Choroid plexus epithelial cell (primary cell): Measurements from ENCODE around the gene MN1.

Experiments used
- DNase-seq: peaks from one replicate; pipeline ENCODE4 v3.0.0-alpha.2; 2010; ENCODE audit warnings: low read depth
- H3K4me3 ChIP-seq: 2 replicates; pipeline ENCODE4 v1.5.1; 2011; ENCODE audit warnings: low read depth, mild to moderate bottlenecking, control low read depth, low read length, moderate library complexity
- TF ChIP-seq, protein P1 (sequence below): conservative IDR thresholded peaks from 2 replicates; pipeline ENCODE4 v1.5.1; 2011; ENCODE audit warnings: low read depth, mild to moderate bottlenecking, control low read depth, inconsistent platforms, low read length, moderate library complexity

MN1 gene

DNA sequence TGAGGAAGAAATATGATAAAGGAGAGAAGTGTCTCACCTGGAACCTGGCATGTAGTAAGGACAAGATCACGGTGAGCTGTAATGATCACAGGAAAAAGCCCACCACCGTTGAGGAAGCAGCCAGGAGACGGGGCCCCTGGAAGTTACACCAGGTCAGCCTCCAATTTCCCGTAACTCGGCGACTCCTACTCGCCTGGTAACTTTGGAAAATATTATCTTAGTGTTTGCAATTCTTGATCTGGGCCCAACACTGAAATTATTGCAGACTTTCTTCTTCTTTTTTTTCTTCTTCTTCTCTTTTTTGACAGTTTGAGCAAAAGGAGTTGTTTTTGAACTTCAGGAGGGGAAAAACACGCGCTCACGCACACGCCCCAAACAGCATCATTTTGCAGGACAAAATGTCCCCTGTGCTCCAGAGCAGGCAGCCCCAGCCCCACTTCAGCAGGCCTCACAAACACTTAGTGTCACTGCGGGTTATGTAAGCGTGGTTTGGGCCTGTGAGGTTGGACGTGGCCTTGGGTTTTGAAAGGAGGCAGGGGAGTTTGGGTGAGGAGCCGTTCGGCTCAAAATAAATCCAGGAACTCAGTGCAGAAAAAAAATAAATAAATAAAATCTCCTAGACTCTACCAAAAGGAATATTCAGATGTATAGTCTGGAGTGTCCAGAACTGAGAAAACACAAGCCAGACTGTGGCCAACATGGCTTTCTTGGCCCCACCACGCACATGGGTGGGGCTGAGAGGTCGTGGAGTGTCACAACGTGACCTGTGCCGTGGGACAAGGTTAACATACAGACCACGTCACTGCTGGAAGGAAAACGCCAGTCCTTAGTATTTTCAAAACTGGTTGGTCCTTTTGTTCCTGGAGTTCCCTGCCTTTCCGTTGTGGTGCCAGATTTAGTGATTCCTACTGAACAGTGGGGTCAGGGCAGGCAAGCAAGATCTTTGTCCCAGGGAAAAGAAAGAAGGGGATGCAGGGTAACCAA lies 26.3 kb upstream of the MN1 start:
- DNase-seq = no peak
- TF ChIP-seq, protein P1, sequence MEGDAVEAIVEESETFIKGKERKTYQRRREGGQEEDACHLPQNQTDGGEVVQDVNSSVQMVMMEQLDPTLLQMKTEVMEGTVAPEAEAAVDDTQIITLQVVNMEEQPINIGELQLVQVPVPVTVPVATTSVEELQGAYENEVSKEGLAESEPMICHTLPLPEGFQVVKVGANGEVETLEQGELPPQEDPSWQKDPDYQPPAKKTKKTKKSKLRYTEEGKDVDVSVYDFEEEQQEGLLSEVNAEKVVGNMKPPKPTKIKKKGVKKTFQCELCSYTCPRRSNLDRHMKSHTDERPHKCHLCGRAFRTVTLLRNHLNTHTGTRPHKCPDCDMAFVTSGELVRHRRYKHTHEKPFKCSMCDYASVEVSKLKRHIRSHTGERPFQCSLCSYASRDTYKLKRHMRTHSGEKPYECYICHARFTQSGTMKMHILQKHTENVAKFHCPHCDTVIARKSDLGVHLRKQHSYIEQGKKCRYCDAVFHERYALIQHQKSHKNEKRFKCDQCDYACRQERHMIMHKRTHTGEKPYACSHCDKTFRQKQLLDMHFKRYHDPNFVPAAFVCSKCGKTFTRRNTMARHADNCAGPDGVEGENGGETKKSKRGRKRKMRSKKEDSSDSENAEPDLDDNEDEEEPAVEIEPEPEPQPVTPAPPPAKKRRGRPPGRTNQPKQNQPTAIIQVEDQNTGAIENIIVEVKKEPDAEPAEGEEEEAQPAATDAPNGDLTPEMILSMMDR = no peak
- H3K4me3 ChIP-seq = no peak overlapping the region

DNA sequence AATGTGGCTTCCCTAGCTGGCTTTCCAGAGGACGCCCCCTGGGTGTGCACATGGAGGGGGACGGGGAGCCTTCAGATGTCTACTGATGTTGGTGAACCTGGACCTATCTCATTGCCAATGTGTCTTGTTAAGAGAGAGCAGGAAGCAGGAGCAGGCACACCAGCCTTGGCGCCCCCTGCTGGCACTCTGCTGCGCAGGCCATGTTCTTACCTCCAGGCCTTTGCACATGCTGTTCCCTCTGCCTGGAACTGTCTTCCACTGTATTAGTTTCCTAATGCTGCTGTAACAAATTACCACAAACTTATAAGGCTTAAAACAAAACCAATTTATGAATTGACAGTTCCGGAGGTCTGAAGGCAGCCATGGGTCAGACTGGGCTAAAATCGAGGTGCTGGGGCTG lies 23.6 kb upstream of the MN1 start:
- no peak overlapping the region for H3K4me3 ChIP-seq
- DNase-seq = no peak
- TF ChIP-seq, protein P1 = peak; percentile 45

DNA sequence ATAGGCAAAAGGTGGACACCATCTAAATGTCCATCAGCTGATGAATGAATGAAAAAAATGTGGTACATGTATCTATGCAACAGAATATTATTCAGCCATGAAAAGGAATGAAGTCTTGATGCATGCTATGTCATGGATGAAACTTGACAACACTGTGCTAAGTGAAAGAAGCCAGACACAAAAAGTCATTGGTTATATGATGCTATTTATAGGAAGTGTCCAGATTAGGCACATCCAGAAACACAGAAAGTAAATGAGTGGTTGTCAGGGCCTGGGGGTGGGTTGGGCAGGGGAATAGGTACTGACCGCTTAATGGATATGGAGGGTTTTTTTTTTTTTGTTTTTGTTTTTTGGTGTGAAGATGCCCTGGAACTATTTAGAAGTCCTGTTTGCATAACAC lies 21.7 kb upstream of the MN1 start:
- no peak for DNase-seq
- TF ChIP-seq, protein P1 = no peak
- H3K4me3 ChIP-seq = no peak overlapping the region

DNA sequence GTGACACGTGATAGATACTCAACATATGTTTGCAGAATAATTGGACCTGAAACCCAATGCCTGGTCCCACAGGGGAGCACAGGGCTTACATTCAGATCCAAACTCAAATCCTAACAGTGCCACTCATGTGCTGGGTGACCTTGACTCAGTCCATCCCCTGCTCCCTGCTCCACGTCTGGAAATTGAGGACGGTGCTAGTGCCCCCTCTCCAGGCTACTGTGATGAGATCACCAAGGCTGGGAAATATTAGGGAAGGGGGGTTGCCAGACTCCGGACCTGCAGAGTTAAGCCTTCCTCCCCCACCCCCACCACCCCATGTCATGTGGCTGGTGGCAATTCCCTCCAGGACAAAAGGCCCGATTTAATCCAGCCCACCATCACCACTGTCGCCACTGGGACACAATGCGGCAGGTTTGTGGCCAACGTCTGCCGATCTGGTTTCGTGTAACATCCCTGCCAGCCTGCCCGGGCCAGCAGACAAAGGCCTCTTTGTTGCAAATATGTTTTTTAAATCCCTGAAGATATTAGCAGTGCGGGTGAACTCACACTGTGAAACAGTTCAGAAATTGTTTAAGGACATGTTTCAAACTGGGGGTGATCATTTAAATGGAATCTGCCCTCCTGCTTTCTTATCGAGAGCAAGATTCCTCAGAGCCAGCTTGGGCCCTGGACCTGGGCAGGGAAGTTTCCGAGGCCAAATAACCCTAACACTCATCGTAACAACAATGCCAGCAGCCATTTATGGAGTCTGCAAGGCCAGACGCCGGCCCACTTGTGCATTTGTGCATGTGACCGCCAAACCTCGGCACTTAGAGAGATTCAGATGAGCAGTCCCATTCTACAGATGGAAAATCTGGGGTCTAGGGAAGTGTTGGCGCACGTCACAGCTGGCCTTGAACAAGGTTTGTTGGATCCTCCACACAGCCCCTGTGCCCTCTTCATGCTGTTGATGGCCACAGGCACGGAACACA lies 19.6 kb upstream of the MN1 start:
- TF ChIP-seq, protein P1 = no peak
- H3K4me3 ChIP-seq = no peak overlapping the region
- DNase-seq = no peak

DNA sequence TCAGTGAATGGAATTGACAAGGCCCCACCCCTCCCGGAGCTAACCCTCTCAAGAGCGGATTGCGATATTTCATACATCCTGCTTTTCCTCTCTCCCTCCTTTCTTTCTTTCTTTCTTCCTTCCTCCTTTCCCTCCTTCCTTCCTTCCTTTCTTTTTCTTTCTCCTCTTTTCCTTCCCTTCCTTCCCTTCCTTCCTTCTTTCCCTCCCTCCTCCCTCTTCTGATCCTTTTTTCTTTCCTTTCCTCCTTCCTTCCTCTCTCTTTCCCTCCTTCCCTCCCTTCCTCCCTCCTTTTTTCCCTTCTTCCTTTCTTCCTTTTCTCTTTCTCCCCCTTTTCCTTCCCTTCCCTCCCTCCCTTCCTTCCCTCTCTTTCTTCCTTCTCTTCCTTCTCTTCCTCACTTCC lies 15.0 kb upstream of the MN1 start:
- no peak overlapping the region for H3K4me3 ChIP-seq
- TF ChIP-seq, protein P1 = no peak
- no peak for DNase-seq

DNA sequence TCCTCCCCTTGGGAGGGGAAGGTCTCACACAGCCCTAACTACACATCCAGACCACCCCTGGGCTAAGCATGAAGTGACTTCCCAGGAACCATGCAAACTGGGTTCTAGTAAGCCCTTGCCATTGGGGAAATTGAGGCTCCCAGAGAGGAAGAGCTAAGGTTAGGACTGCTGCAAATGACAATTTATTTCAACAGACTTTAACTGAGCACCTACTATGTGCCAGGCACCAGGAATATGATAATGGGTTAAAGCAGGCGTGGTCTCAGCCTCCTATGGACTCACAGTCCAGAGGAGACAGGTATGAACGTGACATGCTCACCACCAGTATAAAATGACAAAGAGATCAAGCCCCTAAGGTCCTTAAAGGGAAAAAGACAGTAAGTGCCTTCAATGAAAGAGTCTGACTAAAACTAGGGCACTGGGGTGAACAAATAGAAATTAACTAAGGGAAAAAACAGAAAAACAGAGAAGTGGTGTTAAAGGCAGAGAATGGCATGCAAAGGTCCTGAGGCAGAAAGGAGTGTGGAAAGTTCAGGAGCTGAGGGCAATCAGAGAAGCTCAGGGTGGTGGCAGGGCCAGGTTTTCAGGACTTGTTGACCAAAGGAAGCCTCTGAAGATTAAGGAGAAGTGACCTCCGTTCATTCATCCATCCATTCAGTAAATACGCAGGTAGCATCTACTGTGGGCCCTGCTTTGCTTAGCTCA lies 14.4 kb upstream of the MN1 start:
- TF ChIP-seq, protein P1 = no peak
- no peak for DNase-seq
- H3K4me3 ChIP-seq = no peak overlapping the region
